Mesothelial cell of epicardium (in vitro differentiated cells): ENCODE data around the gene EFCAB5. TPM values are rescaled to one million over a fixed set of nuclear protein-coding genes. Genes with fewer than 3 reads are reported as not detected.
"Not testable (repeated sequence)": the region's sequence is repeated elsewhere in the genome, so short reads cannot be mapped to it uniquely, and the experiment has no call there.

Experiments used
- DNase-seq, 2 experiments: peaks; one replicate each; pipeline ENCODE4 v3.0.0; 2021; ENCODE audit warnings: low spot score in 2 of 2; ENCODE audit not compliant: unreplicated experiment in 2 of 2
- H3K27ac Mint-ChIP-seq: 2 replicates; pipeline ENCODE4 v1.8.0; 2021; ENCODE audit warnings: mixed read lengths
- H3K27me3 Mint-ChIP-seq: 2 replicates; pipeline ENCODE4 v1.8.0; 2021; ENCODE audit warnings: low read depth, mixed read lengths
- H3K36me3 Mint-ChIP-seq: 2 replicates; pipeline ENCODE4 v1.8.0; 2021; ENCODE audit warnings: mixed read lengths
- H3K4me1 Mint-ChIP-seq: 2 replicates; pipeline ENCODE4 v1.8.0; 2021; ENCODE audit warnings: mixed read lengths
- H3K4me3 Mint-ChIP-seq: 2 replicates; pipeline ENCODE4 v1.8.0; 2021; ENCODE audit warnings: mild to moderate bottlenecking, moderate library complexity, mixed read lengths
- H3K9me3 Mint-ChIP-seq: 2 replicates; pipeline ENCODE4 v1.8.0; 2021; ENCODE audit warnings: mixed read lengths
- CTCF ChIP-seq: fragments of 200-600 bp; sonication (generic); IDR thresholded peaks from one replicate; pipeline ENCODE4 v1.5.0; 2021; ENCODE audit warnings: antibody characterized with exemption; ENCODE audit not compliant: unreplicated experiment
- total RNA-seq: library from RNA; stranded (reverse); gene quantifications from 3 replicates; pipeline ENCODE4 v1.2.1, GENCODE V29; 2021

Gene EFCAB5
- total RNA-seq, 1 donor from 2014 or later = 0.58 TPM

GRCh38 chr17:29930409-29931010, 10.9 kb upstream of the EFCAB5 start:
- Mint-ChIP-seq H3K27me3 (peaks cover under 1% of the 10 kb centered on the region), H3K27ac (no peak overlapping the region), H3K36me3 (no peaks in the 10 kb centered on the region), H3K4me1 (peaks cover 15% of the 10 kb centered on the region), H3K4me3 (no peak overlapping the region), H3K9me3 (no peaks in the 10 kb centered on the region)
- no peak for TF ChIP-seq CTCF
- no peak for DNase-seq

- Mint-ChIP-seq H3K4me1 (peaks cover 15% of the 10 kb centered on the region), H3K36me3 (no peaks in the 10 kb centered on the region), H3K27me3 (peaks cover 1% of the 10 kb centered on the region), H3K4me3 (no peak overlapping the region), H3K9me3 (no peaks in the 10 kb centered on the region), H3K27ac (no peak overlapping the region)
- peak; percentile 86 for TF ChIP-seq CTCF
- peak; percentile 34 to 47 for DNase-seq
Measured at GRCh38 chr17:29931231-29931932, 10.1 kb upstream of the EFCAB5 start.

GRCh38 chr17:29933379-29933778, 8.1 kb upstream of the EFCAB5 start:
- H3K4me1 Mint-ChIP-seq = peaks cover 3% of the 10 kb centered on the region
- H3K27ac Mint-ChIP-seq = no peak overlapping the region
- no peak overlapping the region for H3K4me3 Mint-ChIP-seq
- no peak for DNase-seq
- no peaks in the 10 kb centered on the region for H3K36me3 Mint-ChIP-seq
- TF ChIP-seq CTCF = no peak
- no peaks in the 10 kb centered on the region for H3K9me3 Mint-ChIP-seq
- H3K27me3 Mint-ChIP-seq = peaks cover 1% of the 10 kb centered on the region

GRCh38 chr17:29935909-29936308, 5.5 kb upstream of the EFCAB5 start:
- H3K27me3 Mint-ChIP-seq, H3K4me3 Mint-ChIP-seq, H3K36me3 Mint-ChIP-seq, DNase-seq, H3K27ac Mint-ChIP-seq, H3K9me3 Mint-ChIP-seq, H3K4me1 Mint-ChIP-seq: not testable (repeated sequence)

GRCh38 chr17:29936724-29937123, 4.7 kb upstream of the EFCAB5 start:
- H3K27me3 Mint-ChIP-seq = peaks cover 1% of the 10 kb centered on the region
- H3K27ac Mint-ChIP-seq = no peak overlapping the region
- no peaks in the 10 kb centered on the region for H3K9me3 Mint-ChIP-seq
- H3K36me3 Mint-ChIP-seq = no peaks in the 10 kb centered on the region
- H3K4me3 Mint-ChIP-seq = no peak overlapping the region
- no peak for DNase-seq
- no peak for TF ChIP-seq CTCF
- H3K4me1 Mint-ChIP-seq = no peaks in the 10 kb centered on the region

- Mint-ChIP-seq H3K27me3 (no peaks in the 10 kb centered on the region), H3K4me1 (peaks cover 3% of the 10 kb centered on the region), H3K27ac (no peak overlapping the region), H3K9me3 (peaks cover 4% of the 10 kb centered on the region), H3K4me3 (no peak overlapping the region), H3K36me3 (no peaks in the 10 kb centered on the region)
- DNase-seq = no peak
- no peak for TF ChIP-seq CTCF
Measured at GRCh38 chr17:29945281-29945680, 3.8 kb downstream of the EFCAB5 start.
